H9 (cell line): Measurements from ENCODE around the gene DYNC2LI1. TPM values are rescaled to one million over a fixed set of nuclear protein-coding genes. Genes with fewer than 3 reads are reported as not detected.

Source experiments
- DNase-seq: peaks from one replicate; pipeline ENCODE4 v3.0.0-alpha.2; 2017
- H2AFZ ChIP-seq: one replicate; pipeline ENCODE4 v1.6.1; 2013; ENCODE audit warnings: mild to moderate bottlenecking, low read length, control low read depth, moderate library complexity
- H2AK5ac ChIP-seq: 2 replicates; pipeline ENCODE4 v1.6.1; 2013; ENCODE audit warnings: low read length, control low read depth, mixed read lengths; ENCODE audit not compliant: insufficient read length
- H2BK120ac ChIP-seq: one replicate; pipeline ENCODE4 v1.6.1; 2013; ENCODE audit warnings: low read depth, mild to moderate bottlenecking, low read length, control low read depth, inconsistent platforms; ENCODE audit not compliant: poor library complexity, severe bottlenecking
- H2BK12ac ChIP-seq: 2 replicates; pipeline ENCODE4 v1.6.1; 2013; ENCODE audit warnings: low read length, control low read depth, mixed read lengths, low read depth; ENCODE audit not compliant: insufficient read length
- H2BK15ac ChIP-seq: 2 replicates; pipeline ENCODE4 v1.6.1; 2013; ENCODE audit warnings: low read depth, low read length, control low read depth
- H2BK20ac ChIP-seq: one replicate; pipeline ENCODE4 v1.6.1; 2013; ENCODE audit warnings: low read depth, mild to moderate bottlenecking, low read length, control low read depth, inconsistent platforms; ENCODE audit not compliant: poor library complexity, severe bottlenecking
- H2BK5ac ChIP-seq: 2 replicates; pipeline ENCODE4 v1.6.1; 2013; ENCODE audit warnings: low read length, control low read depth, mixed read lengths; ENCODE audit not compliant: insufficient read length
- H3K14ac ChIP-seq: 2 replicates; pipeline ENCODE4 v1.6.1; 2013; ENCODE audit warnings: low read length, control low read depth; ENCODE audit not compliant: insufficient read depth
- H3K18ac ChIP-seq: 2 replicates; pipeline ENCODE4 v1.6.1; 2013; ENCODE audit warnings: low read depth, mild to moderate bottlenecking, mixed read lengths, low read length, control low read depth; ENCODE audit not compliant: insufficient read length
- H3K23ac ChIP-seq: 2 replicates; pipeline ENCODE4 v1.6.1; 2013; ENCODE audit warnings: low read length, control low read depth, mixed read lengths, low read depth; ENCODE audit not compliant: insufficient read length
- H3K23me2 ChIP-seq: 2 replicates; pipeline ENCODE4 v1.6.1; 2013; ENCODE audit warnings: low read depth, mild to moderate bottlenecking, mixed read lengths, low read length, control low read depth; ENCODE audit not compliant: insufficient read length, poor library complexity, severe bottlenecking
- H3K27ac ChIP-seq: 2 replicates; pipeline ENCODE4 v1.5.1; 2013; ENCODE audit warnings: low read length, control low read depth, mixed read lengths, low read depth; ENCODE audit not compliant: insufficient read length
- H3K27me3 ChIP-seq: 2 replicates; pipeline ENCODE4 v1.6.1; 2013; ENCODE audit warnings: low read length, control low read depth, inconsistent platforms; ENCODE audit not compliant: insufficient read depth
- H3K4ac ChIP-seq: 2 replicates; pipeline ENCODE4 v1.6.1; 2013; ENCODE audit warnings: low read depth, mild to moderate bottlenecking, control low read depth, inconsistent platforms, low read length, moderate library complexity
- H3K4me1 ChIP-seq: 2 replicates; pipeline ENCODE4 v1.6.1; 2013; ENCODE audit warnings: low read length, control low read depth, inconsistent platforms; ENCODE audit not compliant: insufficient read depth
- H3K4me2 ChIP-seq: 2 replicates; pipeline ENCODE4 v1.6.1; 2013; ENCODE audit warnings: low read length, control low read depth, mixed read lengths; ENCODE audit not compliant: insufficient read length, insufficient read depth
- H3K56ac ChIP-seq: 2 replicates; pipeline ENCODE4 v1.6.1; 2013; ENCODE audit warnings: low read depth, mild to moderate bottlenecking, mixed read lengths, low read length, control low read depth; ENCODE audit not compliant: insufficient read length
- H3K79me1 ChIP-seq: 2 replicates; pipeline ENCODE4 v1.6.1; 2013; ENCODE audit warnings: low read depth, mild to moderate bottlenecking, moderate library complexity, low read length, control low read depth, inconsistent platforms; ENCODE audit not compliant: insufficient read depth, poor library complexity, severe bottlenecking
- H3K79me2 ChIP-seq: 2 replicates; pipeline ENCODE4 v1.6.1; 2013; ENCODE audit warnings: low read length, control low read depth, inconsistent platforms; ENCODE audit not compliant: insufficient read depth
- H3K9ac ChIP-seq: 2 replicates; pipeline ENCODE4 v1.6.1; 2013; ENCODE audit warnings: low read length, control low read depth, mixed read lengths; ENCODE audit not compliant: insufficient read length; ENCODE audit errors: extremely low read depth
- H3K9me3 ChIP-seq: one replicate; pipeline ENCODE4 v1.6.1; 2013; ENCODE audit warnings: low read depth, low read length, inconsistent platforms; ENCODE audit not compliant: control insufficient read depth
- H3T11ph ChIP-seq: one replicate; pipeline ENCODE4 v1.6.1; 2013; ENCODE audit warnings: mild to moderate bottlenecking, low read length, control low read depth, inconsistent platforms
- H4K20me1 ChIP-seq: one replicate; pipeline ENCODE4 v1.6.1; 2013; ENCODE audit not compliant: control insufficient read depth, insufficient read length, insufficient read depth
- H4K5ac ChIP-seq: 2 replicates; pipeline ENCODE4 v1.6.1; 2013; ENCODE audit warnings: low read depth, mild to moderate bottlenecking, mixed read lengths, low read length, control low read depth; ENCODE audit not compliant: insufficient read length
- H4K8ac ChIP-seq: replicated peaks from 2 replicates; pipeline ENCODE4 v1.6.1; 2013; ENCODE audit warnings: low read length, control low read depth, mixed read lengths, low read depth; ENCODE audit not compliant: insufficient read length
- H4K91ac ChIP-seq: 2 replicates; pipeline ENCODE4 v1.6.1; 2013; ENCODE audit warnings: low read depth, mild to moderate bottlenecking, moderate library complexity, mixed read lengths, low read length, control low read depth; ENCODE audit not compliant: insufficient read length
- H3K27ac Mint-ChIP-seq, 3 experiments: 2 replicates in 2 of 3; 3 replicates in 1 of 3; pipeline ENCODE4 v1.8.0; 2020 to 2021; ENCODE audit warnings: mixed read lengths in 3 of 3, mild to moderate bottlenecking in 1 of 3, moderate library complexity in 1 of 3
- H3K27me3 Mint-ChIP-seq: 2 replicates; pipeline ENCODE4 v1.8.0; 2021; ENCODE audit warnings: low read depth, mild to moderate bottlenecking, moderate library complexity, mixed read lengths
- H3K36me3 Mint-ChIP-seq, 3 experiments: 2 replicates in 2 of 3; 3 replicates in 1 of 3; pipeline ENCODE4 v1.8.0; 2020 to 2021; ENCODE audit warnings: low read depth in 3 of 3, mixed read lengths in 3 of 3; ENCODE audit not compliant: insufficient read depth in 1 of 3
- H3K4me1 Mint-ChIP-seq, 2 experiments: 2 replicates each; pipeline ENCODE4 v1.8.0; 2020; ENCODE audit warnings: mixed read lengths in 2 of 2
- H3K4me3 Mint-ChIP-seq, 2 experiments: 2 replicates in 1 of 2; 3 replicates in 1 of 2; pipeline ENCODE4 v1.8.0; 2020 to 2021; ENCODE audit warnings: mild to moderate bottlenecking in 2 of 2, mixed read lengths in 2 of 2, moderate library complexity in 1 of 2
- H3K9me3 Mint-ChIP-seq, 2 experiments: 2 replicates in 1 of 2; 3 replicates in 1 of 2; pipeline ENCODE4 v1.8.0; 2020; ENCODE audit warnings: mild to moderate bottlenecking in 2 of 2, mixed read lengths in 2 of 2, moderate library complexity in 1 of 2
- CTCF ChIP-seq: fragments of 200-600 bp; sonication (generic); conservative IDR thresholded peaks from 3 replicates; pipeline ENCODE4 v1.8.0; 2021; ENCODE audit warnings: antibody characterized with exemption, mild to moderate bottlenecking
- WGBS: extraction: QIAGEN DNeasy Blood & Tissue Kit; methylation state at CpG from one replicate; pipeline ENCODE4 v1.1.7; 2013; ENCODE audit warnings: missing lambda C conversion rate, low lambda C conversion rate, mixed read lengths; ENCODE audit not compliant: insufficient read length; ENCODE audit errors: extremely low coverage; 5-methylcytosine and 5-hydroxymethylcytosine counted together
- total RNA-seq: library from RNA; stranded (reverse); gene quantifications from 2 replicates; pipeline ENCODE4 v1.2.1, GENCODE V29; 2021

DYNC2LI1 gene
- total RNA-seq, 1 experiment from 2014 or later: 8.5 TPM

GRCh38 chr2:43845181-43845580 lies 71.3 kb downstream of the DYNC2LI1 start:
- H3K9me3 Mint-ChIP-seq: no peaks in the 10 kb centered on the region
- peaks cover 7% of the 10 kb centered on the region; the same call in 1 of the 2 replicates for H3K27me3 Mint-ChIP-seq
- Histone ChIP-seq H4K91ac (no peak overlapping the region), H3K79me1 (no peaks in the 10 kb centered on the region), H2BK15ac (no peak overlapping the region), H3K18ac (no peak overlapping the region), H2BK12ac (no peak overlapping the region), H3T11ph (no peak overlapping the region), H3K23me2 (no peaks in the 10 kb centered on the region), H2BK120ac (no peak overlapping the region), H3K9ac (no peak overlapping the region), H3K4ac (no peak overlapping the region), H3K27ac (no peak overlapping the region), H3K56ac (no peak overlapping the region), H3K9me3 (no peaks in the 10 kb centered on the region), H4K5ac (no peak overlapping the region), H3K4me2 (no peak overlapping the region), H4K8ac (no peak overlapping the region), H3K23ac (no peak overlapping the region), H2BK5ac (no peak overlapping the region), H3K4me1 (no peaks in the 10 kb centered on the region; the same call in 1 of the 2 replicates), H2AK5ac (no peak overlapping the region), H3K14ac (no peak overlapping the region), H2AFZ (no peak overlapping the region), H3K79me2 (no peaks in the 10 kb centered on the region), H4K20me1 (no peaks in the 10 kb centered on the region), H3K27me3 (no peaks in the 10 kb centered on the region), H2BK20ac (no peak overlapping the region)
- no peak for TF ChIP-seq CTCF
- H3K36me3 Mint-ChIP-seq: no peaks in the 10 kb centered on the region
- no peak overlapping the region for H3K27ac Mint-ChIP-seq
- no CpG with 5 or more reads among the region's 1 CpG for WGBS
- no peak overlapping the region for H3K4me3 Mint-ChIP-seq
- H3K4me1 Mint-ChIP-seq: peaks cover 0 to 5% of the 10 kb centered on the region in 2 experiments; a peak in 2 of 4 replicates
- no peak for DNase-seq
